ENCODE results near the gene HGS.
A peak's percentile ranks its signal among the peaks of the same experiment; 100 is the strongest.

The HGS gene

GRCh38 chr17:81693509-81694210, 9.8 kb downstream of the HGS start:
- DNase-seq (ENCODE audit: insufficient read length, low spot score) (no peak), FAIRE-seq (no peak)
- peak; percentile 24 for TF ChIP-seq CTCF (IDR thresholded peaks at IDR 0.05; ENCODE audit: insufficient read depth, missing control alignments)

DNA sequence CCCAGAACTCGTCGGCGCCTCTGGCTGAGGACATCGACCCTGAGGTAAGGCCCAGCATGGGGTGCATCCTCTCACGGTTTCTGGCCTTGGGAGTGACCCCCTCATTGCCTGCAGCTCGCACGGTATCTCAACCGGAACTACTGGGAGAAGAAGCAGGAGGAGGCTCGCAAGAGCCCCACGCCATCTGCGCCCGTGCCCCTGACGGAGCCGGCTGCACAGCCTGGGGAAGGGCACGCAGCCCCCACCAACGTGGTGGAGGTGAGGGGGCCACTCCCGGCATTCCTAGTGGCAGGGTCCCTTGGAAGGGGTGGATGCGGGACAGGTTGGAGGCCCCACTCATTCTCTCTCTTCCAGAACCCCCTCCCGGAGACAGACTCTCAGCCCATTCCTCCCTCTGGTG, 11.0 kb downstream of the HGS start:
- no peak for FAIRE-seq
- DNase-seq (ENCODE audit: insufficient read length, low spot score): no peak
- no peak for TF ChIP-seq CTCF (IDR thresholded peaks at IDR 0.05; ENCODE audit: insufficient read depth, missing control alignments)

DNA sequence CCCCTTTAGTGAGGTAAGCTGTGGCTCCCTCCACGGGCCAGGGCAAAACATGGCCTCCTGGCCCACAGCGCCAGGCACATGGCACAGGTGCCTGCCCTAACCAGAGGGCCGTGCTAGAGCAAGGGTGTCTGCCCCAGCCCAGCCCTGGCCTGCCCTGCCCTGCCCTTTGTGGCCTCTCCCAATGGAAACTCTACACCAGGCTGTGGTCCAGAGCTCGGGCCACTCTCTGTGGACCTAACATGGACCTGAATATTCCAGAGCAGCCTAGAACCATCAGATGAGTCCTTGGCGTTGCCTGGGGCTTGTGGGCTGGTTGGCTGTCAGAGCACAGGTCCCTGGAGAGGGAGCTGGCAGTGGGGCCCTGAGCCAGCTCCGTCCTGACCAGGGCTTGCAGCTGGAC, 11.4 kb downstream of the HGS start:
- FAIRE-seq (no peak), DNase-seq (ENCODE audit: insufficient read length, low spot score) (no peak)
- TF ChIP-seq CTCF (IDR thresholded peaks at IDR 0.05; ENCODE audit: insufficient read depth, missing control alignments): no peak

DNA sequence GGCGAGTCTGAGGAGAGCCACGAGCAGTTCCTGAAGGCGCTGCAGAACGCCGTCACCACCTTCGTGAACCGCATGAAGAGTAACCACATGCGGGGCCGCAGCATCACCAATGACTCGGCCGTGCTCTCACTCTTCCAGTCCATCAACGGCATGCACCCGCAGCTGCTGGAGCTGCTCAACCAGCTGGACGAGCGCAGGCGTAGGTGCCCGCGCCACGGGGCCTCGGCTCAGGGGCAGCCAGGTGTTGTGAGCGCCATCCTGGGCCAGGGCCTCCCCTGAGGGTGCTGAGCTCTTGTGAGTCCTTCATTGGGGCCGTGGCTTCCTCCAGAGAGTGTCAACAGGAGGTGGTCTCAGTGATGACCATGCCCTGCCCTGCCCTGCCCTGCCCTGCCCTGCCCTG, 12.0 kb downstream of the HGS start:
- no peak for FAIRE-seq
- TF ChIP-seq CTCF (IDR thresholded peaks at IDR 0.05; ENCODE audit: insufficient read depth, missing control alignments): no peak
- no peak for DNase-seq (ENCODE audit: insufficient read length, low spot score)

- FAIRE-seq (no peak), DNase-seq (ENCODE audit: insufficient read length, low spot score) (no peak)
- TF ChIP-seq CTCF (IDR thresholded peaks at IDR 0.05; ENCODE audit: insufficient read depth, missing control alignments): no peak
Observed at GRCh38 chr17:81696218-81696941, 12.6 kb downstream of the HGS start.

- no peak for FAIRE-seq
- no peak for DNase-seq (ENCODE audit: insufficient read length, low spot score)
- TF ChIP-seq CTCF (IDR thresholded peaks at IDR 0.05; ENCODE audit: insufficient read depth, missing control alignments): no peak
Observed at GRCh38 chr17:81697261-81698044, 13.6 kb downstream of the HGS start.

Data from D721Med (cell line).